GM06990 (cell line): ENCODE data around the gene MOB2.
"Not testable (repeated sequence)": the region's sequence is repeated elsewhere in the genome, so short reads cannot be mapped to it uniquely, and the experiment has no call there.

Source experiments
- DNase-seq: peaks from one replicate; pipeline ENCODE4 v3.0.0-alpha.2; 2011; ENCODE audit not compliant: insufficient read length; ENCODE audit errors: extremely low read depth
- H3K27me3 ChIP-seq: replicated peaks from 2 replicates; pipeline ENCODE4 v1.6.0; 2011; ENCODE audit warnings: low read length; ENCODE audit not compliant: control insufficient read depth, insufficient read depth
- H3K36me3 ChIP-seq: 2 replicates; pipeline ENCODE4 v1.5.1; 2011; ENCODE audit warnings: low read length; ENCODE audit not compliant: control insufficient read depth, insufficient read depth
- H3K4me3 ChIP-seq: replicated peaks from 2 replicates; pipeline ENCODE4 v1.5.1; 2011; ENCODE audit warnings: low read depth, mild to moderate bottlenecking, control low read depth, low read length
- TF ChIP-seq, protein P1 (sequence below): IDR thresholded peaks from 2 replicates; pipeline ENCODE4 v1.5.1; 2011; ENCODE audit warnings: low read length, control low read depth, mild to moderate bottlenecking, inconsistent platforms; ENCODE audit not compliant: insufficient read depth, poor library complexity, severe bottlenecking

MOB2 gene

DNA sequence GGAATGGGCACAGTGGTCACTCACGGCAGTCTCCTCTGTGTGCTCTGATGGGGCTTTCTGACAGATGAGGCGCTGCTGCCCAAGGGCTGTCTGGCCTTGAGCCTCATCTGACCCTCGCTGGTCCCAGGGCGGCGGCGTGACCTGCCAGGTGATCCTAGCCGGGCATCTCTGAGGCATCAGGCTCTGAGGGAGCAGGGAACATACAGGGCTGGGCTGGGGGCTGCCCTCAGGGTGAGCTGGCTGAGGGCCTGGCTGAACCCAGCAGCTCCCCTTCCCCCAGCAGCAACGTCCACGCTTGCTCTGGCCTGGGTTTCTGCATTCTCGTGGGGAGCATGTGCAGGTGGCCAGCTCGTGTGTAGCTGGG lies 47.6 kb downstream of the MOB2 start:
- no peak for DNase-seq
- TF ChIP-seq, protein P1, sequence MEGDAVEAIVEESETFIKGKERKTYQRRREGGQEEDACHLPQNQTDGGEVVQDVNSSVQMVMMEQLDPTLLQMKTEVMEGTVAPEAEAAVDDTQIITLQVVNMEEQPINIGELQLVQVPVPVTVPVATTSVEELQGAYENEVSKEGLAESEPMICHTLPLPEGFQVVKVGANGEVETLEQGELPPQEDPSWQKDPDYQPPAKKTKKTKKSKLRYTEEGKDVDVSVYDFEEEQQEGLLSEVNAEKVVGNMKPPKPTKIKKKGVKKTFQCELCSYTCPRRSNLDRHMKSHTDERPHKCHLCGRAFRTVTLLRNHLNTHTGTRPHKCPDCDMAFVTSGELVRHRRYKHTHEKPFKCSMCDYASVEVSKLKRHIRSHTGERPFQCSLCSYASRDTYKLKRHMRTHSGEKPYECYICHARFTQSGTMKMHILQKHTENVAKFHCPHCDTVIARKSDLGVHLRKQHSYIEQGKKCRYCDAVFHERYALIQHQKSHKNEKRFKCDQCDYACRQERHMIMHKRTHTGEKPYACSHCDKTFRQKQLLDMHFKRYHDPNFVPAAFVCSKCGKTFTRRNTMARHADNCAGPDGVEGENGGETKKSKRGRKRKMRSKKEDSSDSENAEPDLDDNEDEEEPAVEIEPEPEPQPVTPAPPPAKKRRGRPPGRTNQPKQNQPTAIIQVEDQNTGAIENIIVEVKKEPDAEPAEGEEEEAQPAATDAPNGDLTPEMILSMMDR: no peak
- H3K27me3 ChIP-seq: no peaks in the 10 kb centered on the region; the same call in 1 of the 2 replicates
- H3K4me3 ChIP-seq: no peak overlapping the region
- H3K36me3 ChIP-seq: no peaks in the 10 kb centered on the region

DNA sequence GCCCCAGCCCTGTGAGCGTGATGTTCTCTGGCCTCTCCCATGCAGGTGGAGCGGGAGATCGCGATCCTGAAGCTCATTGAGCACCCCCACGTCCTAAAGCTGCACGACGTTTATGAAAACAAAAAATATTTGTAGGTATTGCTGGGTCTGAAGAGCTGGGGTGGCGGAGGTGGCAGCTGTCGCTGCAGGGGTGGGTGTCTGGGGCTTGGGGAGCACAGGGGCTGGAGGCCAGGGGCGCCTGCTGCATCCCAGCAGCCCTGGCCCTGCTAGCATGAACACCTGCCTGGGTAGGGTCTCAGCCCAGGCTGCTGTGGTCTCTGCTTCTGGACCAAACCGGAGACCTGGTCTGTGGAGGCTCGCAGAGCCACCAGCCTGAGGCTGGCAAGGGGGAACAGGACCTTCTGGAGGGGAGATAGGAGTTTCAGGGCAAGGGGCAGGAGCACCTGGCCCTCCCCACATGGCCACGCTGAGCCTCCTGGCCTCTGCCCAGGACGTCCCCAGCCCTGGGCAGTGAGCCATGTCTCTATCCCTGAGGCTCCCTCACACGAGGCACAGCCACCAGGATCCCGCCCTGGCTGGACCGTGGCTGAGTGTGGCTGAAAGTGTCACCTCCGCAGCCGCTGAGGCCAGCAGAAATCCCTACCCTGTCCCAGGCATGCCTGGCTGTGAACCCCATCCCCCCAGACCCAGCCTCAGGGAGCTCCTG lies 48.2 kb downstream of the MOB2 start:
- Histone ChIP-seq H3K27me3 (no peaks in the 10 kb centered on the region), H3K36me3 (no peaks in the 10 kb centered on the region), H3K4me3 (no peak overlapping the region)
- DNase-seq: no peak
- TF ChIP-seq, protein P1: no peak

DNA sequence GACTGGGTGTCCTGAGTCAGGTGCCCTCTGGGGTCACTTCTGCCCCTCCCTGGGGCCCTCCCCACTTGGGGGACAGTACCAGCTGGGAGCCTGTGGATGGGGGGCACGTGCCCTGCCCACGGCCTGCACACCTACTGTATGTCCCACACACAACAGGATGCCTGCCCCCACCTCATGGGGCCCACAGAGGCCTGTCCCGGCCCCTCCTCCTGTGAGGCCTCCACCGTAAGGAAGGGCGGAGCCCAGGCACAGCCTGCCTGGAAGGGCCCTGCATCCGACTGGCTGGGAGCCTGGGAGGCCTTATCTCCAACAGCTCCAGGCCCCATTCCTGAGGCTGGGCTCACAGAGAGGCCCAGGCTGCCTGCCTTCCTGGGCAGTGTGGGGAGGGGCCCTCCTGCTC lies 49.1 kb downstream of the MOB2 start:
- Histone ChIP-seq H3K36me3 (no peaks in the 10 kb centered on the region), H3K27me3 (no peaks in the 10 kb centered on the region), H3K4me3 (no peak overlapping the region)
- no peak for DNase-seq
- TF ChIP-seq, protein P1: no peak

DNA sequence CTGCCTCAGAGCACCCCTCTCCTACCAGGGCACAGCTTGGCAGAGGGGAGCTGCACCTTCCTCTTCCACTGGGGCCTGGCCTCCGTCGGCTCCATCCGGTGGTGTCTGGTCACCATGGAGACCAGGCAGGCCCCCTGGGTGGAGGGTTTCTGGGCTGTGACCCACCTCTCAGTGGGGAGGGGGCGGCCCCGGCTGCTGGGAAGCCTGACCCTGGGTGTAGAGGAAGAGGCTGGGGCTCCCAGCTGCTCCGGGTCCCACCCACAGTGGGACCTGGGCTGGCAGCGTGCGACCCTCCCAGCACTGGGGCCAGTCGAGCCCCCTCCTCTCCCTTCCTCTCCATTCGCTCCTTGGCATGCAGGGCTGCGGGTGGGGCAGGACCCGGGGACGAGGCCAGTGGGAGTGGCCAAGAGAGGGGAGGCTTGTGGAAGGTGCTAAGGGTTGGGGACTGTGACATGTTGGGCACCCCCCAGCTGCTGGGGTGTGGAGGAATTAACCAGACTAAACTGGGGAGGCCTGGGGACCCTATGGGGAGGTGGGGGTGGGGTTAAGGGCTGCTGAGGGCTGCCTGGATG lies 50.0 kb downstream of the MOB2 start:
- no peaks in the 10 kb centered on the region for H3K27me3 ChIP-seq

DNA sequence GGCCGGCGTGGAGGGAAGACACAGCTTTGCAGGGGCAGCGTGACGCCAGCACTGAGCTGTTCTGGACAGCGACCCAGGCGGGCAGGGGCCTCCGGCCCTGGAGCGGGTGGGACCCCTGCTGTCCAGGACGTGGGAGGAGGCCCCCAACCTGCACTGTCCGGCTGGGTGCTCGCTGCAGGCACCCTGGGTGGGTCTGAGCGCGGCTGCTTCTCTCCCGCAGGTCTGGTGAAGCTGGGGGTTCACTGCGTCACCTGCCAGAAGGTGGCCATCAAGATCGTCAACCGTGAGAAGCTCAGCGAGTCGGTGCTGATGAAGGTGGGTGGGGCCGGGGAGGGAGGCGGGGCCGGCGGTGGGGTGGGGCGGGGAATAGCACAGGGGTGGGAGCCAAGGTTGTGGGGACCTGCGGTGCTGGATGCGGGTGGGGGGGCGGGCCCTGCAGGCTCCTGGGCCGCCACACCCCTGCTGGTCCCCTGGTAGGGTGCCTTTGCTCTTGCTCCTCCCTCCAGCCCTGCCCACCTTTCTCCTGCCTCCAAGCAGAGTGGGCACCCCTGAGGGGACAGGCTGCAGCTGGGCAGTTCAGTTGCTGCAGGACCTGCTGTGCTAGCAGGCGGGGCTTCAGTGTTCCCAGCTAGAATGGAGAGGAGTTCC lies 50.6 kb downstream of the MOB2 start:
- H3K4me3 ChIP-seq: no peak overlapping the region
- TF ChIP-seq, protein P1: no peak
- no peak for DNase-seq

More for the DNA sequence above, 50.0 kb downstream of the MOB2 start:
- H3K36me3 ChIP-seq: no peaks in the 10 kb centered on the region
- TF ChIP-seq, protein P1: no peak
- no peak overlapping the region for H3K4me3 ChIP-seq
- no peak for DNase-seq

DNA sequence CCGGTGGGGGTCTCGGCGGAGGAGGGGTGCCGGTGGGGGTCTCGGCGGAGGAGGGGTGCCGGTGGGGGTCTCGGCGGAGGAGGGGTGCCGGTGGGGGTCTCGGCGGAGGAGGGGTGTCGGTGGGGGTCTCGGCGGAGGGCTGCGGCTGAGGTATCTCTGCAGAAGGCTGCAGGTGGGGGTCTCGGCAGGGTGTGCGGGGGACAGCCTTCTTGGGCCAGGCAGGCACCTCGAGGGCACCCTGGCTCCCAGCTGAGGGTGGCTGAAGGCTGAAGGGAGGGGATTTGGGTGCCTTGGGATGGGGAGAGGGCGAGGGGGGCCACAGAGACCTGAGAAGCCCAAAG lies 51.1 kb downstream of the MOB2 start:
- DNase-seq, H3K36me3 ChIP-seq, H3K4me3 ChIP-seq, H3K27me3 ChIP-seq: not testable (repeated sequence)

More for the DNA sequence above, 50.6 kb downstream of the MOB2 start:
- no peaks in the 10 kb centered on the region for H3K36me3 ChIP-seq
- H3K27me3 ChIP-seq: no peaks in the 10 kb centered on the region
